ENCODE data around the gene ESPN.

The ESPN gene

DNA sequence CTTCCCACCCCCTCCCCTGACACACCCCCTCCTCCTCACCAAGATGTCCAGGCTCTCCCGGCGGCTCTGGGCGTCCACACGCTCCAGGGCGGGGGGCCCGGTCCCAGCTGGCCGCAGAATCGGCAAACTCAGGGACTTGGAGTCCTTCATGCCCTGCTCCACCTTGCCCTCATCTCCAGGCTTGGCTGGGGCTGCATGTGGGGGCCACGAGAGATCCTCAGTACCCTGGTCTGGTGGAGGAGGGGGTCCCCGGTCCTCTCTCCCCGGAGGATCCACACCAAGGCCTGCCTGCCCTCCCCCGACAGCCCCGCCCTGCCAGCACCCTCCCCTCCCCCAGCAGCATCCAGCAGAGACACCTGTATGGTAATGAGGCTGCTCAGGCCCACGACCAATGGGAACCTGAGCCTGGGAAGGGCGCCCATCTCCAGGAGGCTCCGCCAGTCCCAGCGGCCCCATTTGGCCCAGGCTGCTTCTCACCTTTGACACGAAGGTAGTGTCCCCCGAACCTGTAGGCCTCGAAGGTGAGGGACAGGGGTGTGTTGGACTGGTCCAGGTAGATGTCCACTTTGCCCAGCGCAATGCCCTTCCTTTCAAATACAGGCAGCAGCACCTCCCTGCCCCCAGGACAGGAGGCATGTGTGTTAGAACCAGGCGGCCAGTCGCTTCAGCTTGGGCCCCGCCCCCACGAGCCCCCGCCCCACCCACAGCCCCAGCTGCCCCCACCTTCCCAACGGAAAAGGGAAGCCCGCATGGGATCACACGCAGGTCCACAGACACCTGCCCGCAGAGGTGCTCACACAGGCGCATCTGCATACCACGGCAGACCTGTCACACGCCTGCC lies 49.6 kb downstream of the ESPN start:
- FAIRE-seq (no peak), DNase-seq (ENCODE audit: extremely low spot score, insufficient read length, low read depth) (no peak)

DNA sequence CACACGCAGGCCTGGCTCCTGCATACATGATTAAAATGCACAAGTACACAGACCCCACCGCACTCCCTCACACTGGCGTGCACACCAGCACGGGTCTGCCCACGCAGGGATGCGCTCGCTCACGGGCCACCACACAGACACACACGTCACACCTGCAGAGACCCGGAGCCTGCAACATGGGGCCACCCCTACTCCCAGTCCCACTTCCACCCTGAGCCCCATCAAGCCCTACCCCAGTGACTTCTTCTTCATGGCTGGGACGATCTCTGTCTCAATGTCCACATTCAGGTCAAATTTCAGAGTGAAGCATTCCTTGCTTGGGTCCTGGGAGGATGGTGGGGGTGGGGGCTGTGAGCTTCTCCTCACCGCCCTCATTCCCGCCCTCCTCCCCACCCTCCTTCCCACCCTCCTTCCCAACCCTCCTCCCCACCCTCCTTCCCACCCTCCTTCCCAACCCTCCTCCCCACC lies 50.3 kb downstream of the ESPN start:
- FAIRE-seq (no peak), DNase-seq (ENCODE audit: extremely low spot score, insufficient read length, low read depth) (no peak)

DNA sequence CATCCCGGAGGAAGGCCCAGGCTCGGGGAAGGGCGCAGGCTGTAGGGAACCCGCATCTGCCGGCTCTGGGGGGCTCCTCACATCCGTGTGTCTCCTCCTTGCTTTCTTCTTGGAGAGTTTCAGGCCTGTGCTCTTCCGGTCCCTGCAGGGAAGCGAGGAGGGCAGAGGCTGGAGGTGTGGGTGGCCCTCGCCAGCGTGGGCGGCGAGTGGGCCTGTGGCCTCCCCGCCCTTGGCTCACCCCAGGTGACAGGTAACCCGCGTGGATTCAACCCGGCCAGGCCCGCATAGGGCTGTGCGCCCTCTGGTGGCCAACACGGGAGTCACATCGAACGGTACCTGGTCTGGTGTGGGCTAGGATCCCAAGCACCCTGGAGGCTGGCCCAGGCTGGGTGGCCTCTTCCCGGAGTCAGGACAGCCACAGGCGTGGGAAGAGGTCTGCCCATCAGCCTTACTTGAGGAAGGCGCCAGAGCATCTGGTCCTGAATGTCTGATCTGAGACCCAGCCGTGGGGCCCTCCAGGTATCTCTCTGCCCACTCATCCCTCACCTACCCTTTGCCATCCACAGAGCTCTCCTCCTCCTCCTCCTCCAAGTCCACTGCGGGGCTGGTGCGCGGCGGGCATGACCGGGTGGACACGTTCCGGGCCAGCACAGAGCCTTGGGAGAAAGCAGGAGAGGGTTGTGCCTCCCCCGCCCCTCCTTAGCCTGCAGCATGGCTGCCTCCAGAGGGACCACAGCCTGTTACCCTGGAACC lies 51.0 kb downstream of the ESPN start:
- DNase-seq (ENCODE audit: extremely low spot score, insufficient read length, low read depth), result peak; percentile 71
- peak; percentile 60 for FAIRE-seq

DNA sequence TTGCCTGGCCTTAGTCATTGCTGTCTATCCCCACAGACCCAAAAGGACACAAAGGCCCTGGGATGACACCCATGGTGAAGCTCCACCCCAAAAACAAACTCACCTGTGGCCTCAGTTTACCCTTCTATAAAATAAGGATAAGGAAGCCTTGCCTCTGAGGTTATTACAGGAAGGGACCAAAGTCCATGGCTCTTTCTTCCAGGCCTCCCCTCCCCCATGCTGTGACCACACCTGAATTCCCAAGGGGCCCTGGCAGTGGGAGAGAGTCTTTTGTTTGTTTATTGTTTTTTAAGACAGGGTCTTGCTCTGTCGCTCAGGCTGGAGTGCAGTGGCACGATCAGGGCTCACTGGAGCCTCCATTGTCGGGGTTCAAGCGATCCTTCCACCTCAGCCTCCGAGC lies 51.9 kb downstream of the ESPN start:
- no peak for DNase-seq (ENCODE audit: extremely low spot score, insufficient read length, low read depth)
- FAIRE-seq, result no peak

DNA sequence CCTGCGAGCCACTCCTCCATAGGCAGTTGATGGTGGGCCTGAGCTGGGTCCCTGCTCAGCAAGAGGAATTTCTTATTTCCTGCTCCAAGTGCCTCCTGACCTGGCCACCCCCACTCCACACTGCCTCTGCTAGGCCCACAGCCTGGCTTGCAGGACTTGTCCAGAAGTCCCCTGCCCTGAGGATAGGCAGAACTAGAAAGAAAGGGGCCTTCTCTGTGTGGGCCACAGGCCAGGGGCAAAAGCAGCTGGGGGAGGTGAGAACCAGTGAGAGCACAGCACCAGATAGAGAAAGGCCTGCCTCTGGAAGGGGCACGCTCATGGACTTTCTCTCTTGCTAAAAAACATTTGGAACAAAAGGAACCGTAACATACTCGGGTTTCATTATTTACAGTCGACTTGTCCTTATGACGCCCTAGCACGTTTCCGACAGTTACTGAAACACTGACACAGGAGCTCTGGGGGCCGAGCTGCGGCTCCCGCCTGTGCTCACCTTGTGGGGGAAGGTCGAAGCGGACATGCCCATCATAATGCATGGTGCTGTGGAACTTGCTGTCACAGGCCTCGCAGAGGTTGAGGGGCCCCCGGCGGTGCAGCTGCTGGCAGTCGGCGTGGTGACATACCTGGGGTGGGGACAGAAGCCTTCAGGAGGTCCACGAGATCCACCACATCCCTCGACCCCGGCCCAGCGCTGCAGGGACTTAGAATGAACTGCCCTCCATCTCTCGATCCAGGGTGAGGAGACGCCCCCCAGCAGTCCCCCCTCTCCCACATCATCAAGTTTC lies 52.7 kb downstream of the ESPN start:
- FAIRE-seq, result no peak
- DNase-seq (ENCODE audit: extremely low spot score, insufficient read length, low read depth), result no peak

DNA sequence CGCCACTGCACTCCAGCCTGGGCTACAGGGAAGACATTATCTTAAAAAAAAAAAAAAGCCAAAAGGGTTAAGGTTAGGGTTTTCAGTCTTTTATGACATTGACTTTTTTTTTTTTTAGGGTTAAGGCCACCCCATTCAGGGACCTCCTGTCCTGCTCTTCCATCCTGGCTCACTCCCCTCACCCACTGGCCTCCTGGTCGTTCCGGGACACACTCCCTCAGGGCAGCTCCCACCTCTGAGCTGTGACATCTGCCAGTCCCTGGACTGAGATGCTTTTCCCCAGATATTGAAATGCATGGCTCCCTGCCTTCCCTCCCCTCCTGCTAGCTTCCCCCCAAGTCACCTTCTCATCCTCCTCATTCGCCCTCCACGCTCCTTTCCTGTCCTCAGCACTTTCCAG lies 57.2 kb downstream of the ESPN start:
- no peak for DNase-seq (ENCODE audit: extremely low spot score, insufficient read length, low read depth)
- FAIRE-seq, result no peak

DNA sequence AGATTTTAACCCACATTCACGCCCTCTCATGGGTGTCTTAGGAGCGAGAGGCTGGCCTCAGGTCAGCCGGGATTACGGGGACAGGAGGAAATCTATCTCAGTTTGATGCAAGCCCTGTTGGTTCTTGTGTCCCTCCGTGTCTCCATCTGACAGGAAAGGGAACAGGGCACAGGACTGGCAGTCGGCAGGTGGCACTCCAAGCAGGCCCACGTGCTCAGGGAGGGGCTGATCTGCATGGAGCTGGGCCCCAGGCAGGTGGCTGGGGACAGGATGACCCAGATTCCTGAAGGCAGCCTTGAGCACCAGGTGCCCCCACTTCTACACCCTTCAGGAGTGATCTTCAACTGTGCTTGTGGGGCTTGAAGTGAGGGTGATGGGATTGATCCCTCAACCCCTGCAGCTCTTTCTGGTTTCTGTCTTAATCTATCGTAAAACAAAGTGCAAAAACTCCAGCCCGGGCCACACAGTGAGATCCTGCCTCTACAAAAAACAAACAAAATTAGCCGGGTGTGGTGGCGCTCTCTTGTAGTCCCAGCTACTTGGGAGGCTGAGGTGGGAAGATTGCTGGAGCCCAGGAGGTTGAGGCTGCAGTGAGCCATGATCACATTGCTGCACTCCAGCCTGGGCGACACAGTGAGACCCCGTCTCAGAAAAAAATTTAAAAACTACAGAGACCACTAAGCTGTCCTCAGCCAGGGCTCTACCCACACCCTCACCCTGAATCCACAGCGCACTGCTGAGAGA lies 58.6 kb downstream of the ESPN start:
- FAIRE-seq (no peak), DNase-seq (ENCODE audit: extremely low spot score, insufficient read length, low read depth) (no peak)

DNA sequence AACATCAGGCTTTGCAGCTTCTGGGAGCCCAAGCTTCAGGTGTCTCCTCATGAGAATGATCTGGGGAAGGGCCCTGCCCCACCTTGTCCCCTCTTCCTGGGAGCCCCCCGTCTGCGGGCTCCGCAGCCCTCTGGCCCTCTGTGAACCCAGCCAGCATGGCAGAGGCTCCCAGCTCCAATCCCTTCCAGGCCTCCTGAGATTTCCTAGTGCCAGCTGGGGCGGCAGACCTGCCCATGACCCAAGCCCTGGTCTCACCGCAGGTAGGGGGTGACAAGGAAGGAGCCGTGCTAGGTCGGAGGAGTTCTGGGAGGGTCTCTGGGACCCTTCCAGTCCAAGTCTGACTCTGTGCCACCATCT lies 59.2 kb downstream of the ESPN start:
- FAIRE-seq, result no peak
- DNase-seq (ENCODE audit: extremely low spot score, insufficient read length, low read depth), result no peak

DNA sequence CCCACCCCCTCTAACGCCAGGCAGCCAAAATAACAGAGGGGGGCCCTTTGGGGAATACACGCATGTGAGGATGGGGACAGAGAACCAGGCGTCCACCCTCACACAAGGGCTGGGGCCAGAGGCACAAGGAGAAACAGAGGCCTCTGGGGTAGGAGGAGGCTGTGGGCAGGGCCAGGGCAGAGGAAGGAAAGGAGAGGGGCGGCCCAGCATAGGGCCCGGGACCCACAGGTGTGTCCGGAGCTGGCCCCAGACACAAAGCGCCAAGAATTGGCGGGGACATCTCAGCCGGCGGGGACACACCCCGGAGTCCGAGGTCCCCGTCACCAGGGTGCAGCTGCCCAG lies 60.2 kb downstream of the ESPN start:
- FAIRE-seq (no peak), DNase-seq (ENCODE audit: extremely low spot score, insufficient read length, low read depth) (no peak)

DNA sequence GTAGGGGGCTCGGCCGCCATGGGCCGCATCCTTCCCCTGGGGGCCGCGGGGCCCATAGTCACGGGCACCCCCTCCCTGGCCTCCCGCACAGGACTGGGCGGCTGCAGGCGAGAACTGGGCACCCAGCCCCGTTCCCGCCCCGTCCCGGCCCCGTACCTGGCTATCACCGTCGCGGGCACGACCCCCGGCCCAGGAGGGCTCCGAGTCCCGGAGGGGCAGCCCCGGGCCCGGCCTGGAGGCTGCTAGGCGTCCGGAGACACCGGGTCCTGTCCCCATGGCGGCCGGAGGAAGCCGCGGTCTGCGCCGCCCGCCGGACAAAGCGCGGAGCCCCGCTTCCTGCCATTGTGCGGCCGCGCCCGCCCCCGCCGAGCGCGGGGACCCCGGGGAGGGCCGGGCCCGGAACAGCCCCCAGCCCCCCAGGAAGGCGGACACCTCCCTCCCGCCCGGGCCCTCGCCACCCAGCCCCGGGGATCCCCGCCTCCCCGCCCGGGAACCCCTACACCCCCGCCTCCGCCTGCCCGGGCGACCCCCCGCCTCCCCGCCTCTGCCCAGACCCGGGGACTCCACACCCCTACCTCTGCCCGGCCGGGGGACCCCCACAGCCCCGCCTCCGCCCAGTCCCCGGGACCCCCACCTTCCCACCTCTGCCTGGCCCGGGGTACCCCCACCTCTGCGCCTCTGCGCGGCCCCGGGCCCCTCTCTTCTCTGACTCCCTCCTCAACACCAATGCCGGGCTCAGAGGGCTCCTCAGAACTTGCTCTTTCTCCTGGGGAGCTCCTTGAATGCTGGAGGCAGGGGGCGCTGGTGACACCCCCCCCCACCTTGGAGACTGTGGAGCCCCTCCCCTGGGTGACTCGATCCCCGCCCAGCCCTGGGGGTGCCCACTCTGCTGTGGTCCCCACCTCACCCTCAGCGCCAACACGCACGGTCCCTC lies 60.9 kb downstream of the ESPN start:
- DNase-seq (ENCODE audit: extremely low spot score, insufficient read length, low read depth) (no peak), FAIRE-seq (no peak)

DNA sequence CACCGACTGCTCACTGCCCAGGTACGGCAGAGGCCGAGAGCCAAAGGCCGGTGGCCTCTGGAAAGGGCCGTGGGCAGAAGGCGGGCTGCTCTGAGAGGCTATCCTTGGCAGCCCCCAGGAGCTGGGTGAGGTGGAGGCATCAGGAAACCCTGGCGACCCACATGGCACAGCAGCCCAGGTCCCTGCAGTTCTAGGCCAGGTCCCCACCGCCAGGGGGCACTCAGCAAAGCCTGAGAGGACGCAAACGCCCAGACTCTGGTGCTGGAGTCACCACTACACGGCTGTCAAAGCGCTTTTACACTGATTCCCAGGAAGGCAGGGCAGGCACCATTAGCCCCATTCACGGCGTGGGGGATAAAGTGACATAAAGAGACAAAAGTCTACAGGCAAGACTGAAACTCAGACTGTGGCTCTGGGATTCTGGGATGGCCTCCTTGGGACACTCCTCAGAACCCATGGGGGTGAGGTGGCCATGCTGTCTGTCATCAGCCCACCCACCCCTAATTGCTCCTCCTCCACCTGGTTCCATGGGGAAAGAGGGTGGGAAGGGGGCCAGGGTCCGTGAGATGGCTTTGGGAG lies 61.9 kb downstream of the ESPN start:
- FAIRE-seq (peak; percentile 90), DNase-seq (ENCODE audit: extremely low spot score, insufficient read length, low read depth) (peak; percentile 71)

DNA sequence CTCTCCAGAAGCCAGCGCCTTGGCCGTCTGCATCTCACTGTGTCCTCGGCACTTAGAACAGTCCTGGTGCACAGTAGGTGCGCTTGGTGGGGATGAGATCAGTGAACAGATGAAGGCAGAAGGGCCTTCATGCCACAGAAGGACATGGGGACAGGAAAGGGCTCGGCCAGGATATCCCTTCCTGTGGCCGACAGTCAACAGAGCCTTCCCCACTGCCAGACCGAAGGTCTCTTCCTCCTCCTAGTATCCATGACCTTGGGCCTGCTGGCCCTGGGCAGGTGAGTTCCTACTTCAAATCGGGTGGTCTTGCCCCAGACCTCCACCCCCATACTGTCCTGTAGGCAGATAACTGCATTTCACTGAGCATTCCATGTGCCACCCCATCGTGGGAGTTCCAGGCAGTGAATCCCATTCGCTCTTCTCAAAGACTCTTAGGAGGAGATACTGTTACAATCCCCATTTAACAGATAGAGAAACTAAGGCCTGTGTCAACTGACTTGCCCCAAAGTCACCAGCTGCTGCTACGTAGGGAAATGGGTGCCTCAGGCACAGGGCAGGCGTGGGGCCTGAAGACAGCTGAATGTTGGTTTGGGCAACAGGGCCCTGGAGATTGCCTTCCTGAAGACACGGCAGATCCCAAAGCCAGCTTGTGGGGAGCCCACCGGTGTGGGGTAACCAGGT lies 63.4 kb downstream of the ESPN start:
- FAIRE-seq, result no peak
- no peak for DNase-seq (ENCODE audit: extremely low spot score, insufficient read length, low read depth)

DNA sequence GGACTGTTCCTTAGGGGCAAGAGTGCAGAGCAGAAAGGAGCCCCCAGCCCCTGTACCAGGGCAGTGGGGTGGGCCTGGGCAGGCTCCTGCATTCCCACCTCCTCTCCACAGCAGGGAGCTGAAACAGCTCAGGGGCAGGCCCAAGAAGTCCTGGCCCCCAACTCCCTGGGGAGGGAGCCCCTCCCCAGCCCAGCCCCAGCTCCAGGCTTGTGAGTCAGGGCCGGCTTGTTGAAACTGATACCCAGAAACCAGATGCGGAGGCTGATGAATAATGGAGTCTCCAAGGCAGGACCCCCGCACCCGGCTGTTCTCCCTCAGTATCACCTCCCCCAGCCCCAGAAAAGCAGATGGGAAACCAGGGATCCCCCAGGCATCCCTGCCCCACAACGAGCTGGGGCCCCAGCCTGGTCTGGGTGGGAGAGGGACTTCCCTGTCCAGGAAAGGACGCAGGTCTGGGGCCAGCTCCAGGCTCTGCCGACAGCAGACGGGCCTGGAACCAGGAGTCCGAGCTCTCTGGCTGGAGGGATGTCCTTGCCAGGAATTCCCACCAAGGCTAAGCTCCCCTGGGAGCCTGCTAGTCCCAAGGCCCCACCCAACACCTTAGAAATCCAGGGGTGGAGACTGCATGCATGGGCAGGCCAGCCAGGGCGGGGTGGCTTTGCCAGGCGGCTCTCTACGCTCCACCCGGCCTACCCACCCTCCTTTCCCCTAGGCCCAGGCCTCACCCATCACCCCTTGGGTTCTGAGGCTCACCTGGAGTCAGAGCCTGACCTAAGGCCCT lies 64.2 kb downstream of the ESPN start:
- DNase-seq (ENCODE audit: extremely low spot score, insufficient read length, low read depth), result no peak
- FAIRE-seq, result no peak

DNA sequence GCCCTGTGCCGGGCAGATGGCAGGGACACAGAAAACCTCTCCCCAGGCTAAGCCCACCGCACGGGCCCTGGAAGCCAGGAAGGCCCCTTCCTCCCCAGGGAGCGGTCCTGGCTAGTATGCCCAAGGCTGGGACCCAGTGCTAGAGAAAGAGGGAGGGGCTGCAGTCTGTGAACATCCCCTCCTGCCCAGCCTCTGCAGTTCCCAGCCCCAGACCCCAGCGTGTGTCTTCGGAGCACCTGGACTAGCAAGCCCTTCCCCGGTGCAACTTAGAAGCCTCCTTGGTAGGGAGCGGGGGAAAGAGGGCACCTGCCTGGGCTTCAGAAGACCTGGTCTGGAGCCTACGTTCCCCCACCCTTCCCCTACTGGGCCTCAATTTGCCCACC lies 64.8 kb downstream of the ESPN start:
- no peak for DNase-seq (ENCODE audit: extremely low spot score, insufficient read length, low read depth)
- no peak for FAIRE-seq

DNA sequence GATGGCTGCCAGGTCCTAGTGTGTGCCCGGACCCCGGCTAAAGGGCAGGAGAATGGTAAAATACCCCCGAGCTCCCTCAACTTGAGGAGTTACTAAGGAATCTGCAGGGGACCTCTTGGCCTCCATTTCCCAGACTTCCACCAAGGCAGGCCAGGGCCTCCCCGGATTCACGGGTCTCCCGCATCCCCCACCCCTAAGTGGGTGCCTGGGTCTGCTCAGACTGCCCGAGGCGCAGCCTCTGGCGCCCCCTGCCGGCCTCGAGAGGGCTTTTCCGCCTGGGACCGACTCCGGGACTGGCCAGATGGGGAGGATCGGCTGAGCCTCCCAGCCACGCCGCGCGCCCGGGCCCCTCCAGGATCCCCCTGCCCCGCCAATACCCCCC lies 65.2 kb downstream of the ESPN start:
- DNase-seq (ENCODE audit: extremely low spot score, insufficient read length, low read depth) (peak; percentile 85), FAIRE-seq (peak; percentile 69)

DNA sequence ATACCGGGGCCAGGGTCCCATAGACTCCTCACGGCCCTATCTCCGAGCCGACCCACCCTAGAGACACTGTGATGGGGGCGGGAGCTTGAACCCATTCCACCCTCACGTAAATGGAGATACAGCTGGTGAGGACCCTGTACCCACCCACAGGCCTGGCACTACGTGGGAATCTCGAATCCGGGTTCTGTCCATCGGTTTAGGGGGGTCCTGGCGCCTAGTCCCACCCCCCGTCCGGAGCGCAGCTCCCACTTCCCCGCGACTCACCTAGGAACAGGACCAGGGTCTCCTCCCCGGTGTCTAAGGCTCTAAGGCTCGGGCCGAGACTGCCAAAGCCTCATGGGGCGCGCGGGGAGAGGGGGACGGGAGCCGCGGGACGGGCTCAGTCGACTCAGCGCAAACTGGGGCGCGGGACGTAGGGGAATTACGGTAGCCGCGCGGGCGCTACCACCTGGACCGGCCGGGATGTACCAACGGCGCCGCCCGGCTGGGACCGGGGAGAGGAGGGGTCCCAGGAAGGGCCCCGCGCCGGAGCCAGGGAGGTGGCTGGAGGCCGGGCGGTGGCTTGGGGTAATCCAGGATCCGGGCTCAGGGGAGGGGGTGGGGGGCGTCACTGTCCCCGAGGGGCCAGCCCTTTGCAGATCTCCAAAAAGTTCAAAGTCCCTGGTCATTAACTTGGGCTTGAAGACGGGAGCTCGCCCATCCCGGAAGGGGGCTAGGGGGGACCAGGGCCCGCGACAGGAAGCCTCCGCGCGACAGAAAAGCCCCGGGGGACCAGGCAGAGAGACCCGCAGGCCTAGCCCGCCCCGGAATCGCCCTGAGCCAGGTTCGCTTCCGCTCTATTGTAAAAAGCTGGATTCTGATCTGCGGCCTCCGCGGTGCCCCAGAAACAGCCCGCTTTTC lies 65.9 kb downstream of the ESPN start:
- FAIRE-seq (peak; percentile 45), DNase-seq (ENCODE audit: extremely low spot score, insufficient read length, low read depth) (peak; percentile 68)

DNA sequence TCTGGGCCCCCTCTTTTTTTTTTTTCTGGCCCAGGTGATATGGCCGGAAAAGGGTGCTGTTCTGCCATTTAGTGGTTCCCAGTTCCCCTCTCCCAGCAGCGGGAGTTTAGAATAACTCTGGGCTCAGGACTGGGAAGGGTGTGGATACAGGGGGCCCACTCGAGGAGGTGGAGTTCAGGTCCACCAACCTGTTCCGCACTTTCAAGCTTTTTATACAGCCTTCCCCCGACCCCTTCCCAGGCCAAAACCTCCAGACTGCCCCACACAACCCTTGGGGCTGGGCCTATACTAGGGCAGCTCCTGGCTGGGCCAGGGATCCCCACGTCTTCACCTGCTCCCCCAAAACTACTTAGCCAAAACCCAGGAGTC lies 66.5 kb downstream of the ESPN start:
- no peak for DNase-seq (ENCODE audit: extremely low spot score, insufficient read length, low read depth)
- no peak for FAIRE-seq
